ENCODE measurements around the gene AEN.
"Not testable (repeated sequence)": the region's sequence is repeated elsewhere in the genome, so short reads cannot be mapped to it uniquely, and the experiment has no call there.

The AEN gene

GRCh38 chr15:88631464-88632028 lies 10.4 kb downstream of the AEN start:
- no peak for DNase-seq (ENCODE audit: low read depth)

- DNase-seq (ENCODE audit: low read depth) = not testable (repeated sequence)
Observed at GRCh38 chr15:88632797-88633196, 11.7 kb downstream of the AEN start.

DNA sequence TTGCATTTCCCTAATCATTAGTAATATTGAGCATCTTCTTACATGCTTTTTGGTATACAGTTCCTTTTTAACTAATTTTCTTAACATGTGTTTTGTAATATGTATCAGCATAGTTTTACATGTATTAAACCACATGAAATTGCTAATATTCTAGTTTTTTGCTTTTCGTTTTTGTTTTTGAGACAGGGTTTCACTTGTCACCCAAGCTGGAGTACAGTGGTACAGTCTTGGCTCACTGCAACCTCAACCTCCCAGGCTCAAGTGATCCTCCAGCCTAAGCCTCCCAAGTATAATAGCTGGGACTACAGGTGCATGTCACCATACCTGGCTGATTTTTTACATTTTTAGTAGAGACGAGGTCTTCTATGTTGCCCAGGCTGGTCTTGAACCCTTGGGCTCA lies 13.3 kb downstream of the AEN start:
- no peak for DNase-seq (ENCODE audit: low read depth)

DNA sequence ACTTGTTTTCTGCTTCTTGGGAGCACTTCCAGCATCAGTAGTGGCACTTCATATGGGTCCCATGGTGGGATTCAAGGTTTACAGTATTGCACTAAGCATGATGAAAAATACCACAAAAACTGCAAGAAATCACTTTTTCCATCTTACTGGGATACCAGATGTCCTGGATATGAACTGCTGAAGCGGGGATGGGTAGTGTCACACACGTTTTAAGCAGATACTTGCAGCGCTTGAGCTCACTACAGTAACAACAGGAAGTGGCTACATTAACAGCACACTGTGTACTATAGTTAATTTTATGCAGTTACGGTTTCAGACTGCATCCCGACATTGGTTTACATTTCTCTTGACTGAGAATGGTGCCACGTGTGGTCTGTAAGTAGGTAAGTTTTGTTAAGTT lies 14.2 kb downstream of the AEN start:
- DNase-seq (ENCODE audit: low read depth) = no peak

DNA sequence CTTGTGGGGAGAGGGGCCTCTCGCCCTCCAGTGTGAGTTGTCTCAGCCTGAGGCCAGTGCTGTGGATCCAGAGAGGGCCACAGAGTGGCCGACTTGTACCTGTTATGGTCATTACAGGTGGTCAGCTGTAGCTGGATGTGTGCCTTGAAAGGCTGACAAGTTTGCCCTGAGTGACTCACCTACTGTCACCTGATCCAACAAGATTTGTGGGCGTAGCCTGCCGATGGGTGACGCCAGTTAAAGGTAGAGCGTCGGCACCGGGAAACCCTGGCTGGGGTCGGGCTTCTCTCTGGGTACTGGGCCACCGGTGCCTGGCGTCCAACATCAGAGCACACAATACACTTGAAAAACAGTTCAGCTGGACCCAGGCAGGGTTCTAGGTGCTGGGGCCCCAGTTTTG lies 14.9 kb downstream of the AEN start:
- DNase-seq (ENCODE audit: low read depth) = no peak

DNA sequence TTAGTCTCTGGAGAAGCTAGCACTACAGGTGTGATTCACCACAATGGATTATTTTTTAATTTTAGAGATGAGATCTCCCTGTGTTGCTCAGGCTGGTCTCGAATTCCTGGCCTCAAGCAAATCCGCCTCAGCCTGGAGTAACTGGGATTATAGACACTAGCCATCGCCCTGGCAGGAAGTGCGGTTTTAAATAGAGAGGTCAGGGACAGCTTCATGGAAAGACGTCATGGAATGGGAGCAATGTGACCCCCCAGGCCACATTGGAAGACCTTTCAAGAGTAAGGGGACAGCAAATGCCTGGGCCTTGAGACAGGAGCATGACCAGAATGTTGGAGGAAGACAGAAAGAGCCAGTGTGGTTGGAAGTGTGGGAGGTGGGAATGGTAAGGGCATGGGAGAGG lies 15.5 kb downstream of the AEN start:
- DNase-seq (ENCODE audit: low read depth) = no peak

DNA sequence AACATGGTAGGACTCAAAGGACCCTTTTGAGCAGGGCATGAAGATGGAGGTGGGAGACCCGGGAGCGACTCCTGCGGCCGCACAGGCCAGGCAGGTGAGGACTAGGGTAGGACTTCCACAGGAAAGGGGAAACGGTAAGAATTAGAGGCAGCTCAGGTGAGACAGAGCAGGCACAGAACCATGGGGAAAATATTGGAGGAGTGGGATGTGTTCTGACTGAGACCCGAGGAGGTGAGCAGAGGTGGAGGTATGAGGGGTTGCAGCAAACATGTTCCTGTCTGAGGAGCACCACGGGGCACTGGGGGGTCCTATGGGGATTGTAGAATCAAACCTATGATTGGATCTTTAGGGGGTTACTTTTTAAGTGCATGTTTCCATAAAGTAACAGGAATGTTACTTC lies 16.3 kb downstream of the AEN start:
- DNase-seq (ENCODE audit: low read depth) = no peak

DNA sequence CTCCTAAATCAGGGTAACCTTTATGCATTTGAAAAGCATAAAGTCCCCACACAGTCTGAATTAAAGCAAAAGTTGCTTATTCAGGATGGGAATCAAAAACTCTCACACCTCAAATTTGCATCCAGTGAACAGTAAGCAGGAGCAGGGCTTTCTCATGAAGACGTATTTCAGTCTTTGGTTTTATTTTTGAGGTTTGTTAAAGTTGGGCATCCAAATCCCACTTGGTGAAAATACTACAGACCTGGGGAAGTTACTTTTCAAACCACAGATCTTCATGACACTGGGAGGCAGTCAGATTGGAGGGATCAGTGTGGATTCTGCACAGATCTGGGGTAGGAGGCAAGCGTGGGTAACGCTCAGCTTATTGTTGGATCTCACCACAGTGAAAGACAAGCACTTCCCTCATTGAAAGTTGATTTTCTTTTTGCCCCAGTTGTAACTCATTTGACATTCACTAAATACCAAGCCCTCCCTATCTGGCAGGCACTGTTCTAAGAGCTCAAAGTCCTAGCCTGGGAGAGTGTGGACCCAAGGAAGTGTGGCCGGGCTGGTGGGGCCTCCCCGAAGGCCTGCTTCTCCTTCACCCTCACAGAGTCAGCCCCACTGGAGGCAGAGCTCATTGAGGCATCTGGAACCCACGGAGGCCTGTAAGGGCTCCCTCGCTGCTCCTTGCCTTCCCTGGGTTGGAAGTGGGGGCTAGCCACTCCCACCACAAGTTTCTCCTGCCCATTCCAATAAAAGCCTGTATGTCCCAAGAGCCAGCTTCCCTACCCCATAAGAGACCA lies 16.9 kb downstream of the AEN start:
- no peak for DNase-seq (ENCODE audit: low read depth)

GRCh38 chr15:88638626-88639372 lies 17.7 kb downstream of the AEN start, which contains the start of gene ISG20:
TSS of gene ISG20 (plus strand) at chr15:88639016. CDS start at chr15:88639367, 351 bp downstream.
- peak; percentile 89 for DNase-seq (ENCODE audit: low read depth)

GRCh38 chr15:88641959-88642452 lies 20.9 kb downstream of the AEN start:
- no peak for DNase-seq (ENCODE audit: low read depth)

- not testable (repeated sequence) for DNase-seq (ENCODE audit: low read depth)
Observed at GRCh38 chr15:88642514-88642913, 21.4 kb downstream of the AEN start.

DNA sequence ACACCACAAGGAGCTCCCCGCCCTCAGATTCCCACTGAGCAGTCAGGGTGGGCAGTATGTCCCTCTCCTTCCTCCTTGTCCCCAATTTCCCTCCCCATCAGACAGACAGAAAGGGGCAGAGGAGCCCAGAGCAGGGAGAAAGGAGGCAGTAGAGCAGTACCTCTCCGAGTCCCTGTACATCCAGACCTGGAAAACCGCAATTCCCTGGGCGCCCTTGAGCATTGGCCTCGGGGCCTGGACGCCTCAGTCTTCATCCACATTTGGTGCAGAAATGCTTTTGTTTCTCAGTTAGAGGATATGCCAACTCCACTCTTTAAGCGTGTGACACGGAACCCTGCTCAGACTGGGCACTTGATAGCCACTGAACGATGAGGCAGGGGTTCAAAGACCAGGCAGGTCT lies 23.6 kb downstream of the AEN start:
- DNase-seq (ENCODE audit: low read depth) = no peak

DNA sequence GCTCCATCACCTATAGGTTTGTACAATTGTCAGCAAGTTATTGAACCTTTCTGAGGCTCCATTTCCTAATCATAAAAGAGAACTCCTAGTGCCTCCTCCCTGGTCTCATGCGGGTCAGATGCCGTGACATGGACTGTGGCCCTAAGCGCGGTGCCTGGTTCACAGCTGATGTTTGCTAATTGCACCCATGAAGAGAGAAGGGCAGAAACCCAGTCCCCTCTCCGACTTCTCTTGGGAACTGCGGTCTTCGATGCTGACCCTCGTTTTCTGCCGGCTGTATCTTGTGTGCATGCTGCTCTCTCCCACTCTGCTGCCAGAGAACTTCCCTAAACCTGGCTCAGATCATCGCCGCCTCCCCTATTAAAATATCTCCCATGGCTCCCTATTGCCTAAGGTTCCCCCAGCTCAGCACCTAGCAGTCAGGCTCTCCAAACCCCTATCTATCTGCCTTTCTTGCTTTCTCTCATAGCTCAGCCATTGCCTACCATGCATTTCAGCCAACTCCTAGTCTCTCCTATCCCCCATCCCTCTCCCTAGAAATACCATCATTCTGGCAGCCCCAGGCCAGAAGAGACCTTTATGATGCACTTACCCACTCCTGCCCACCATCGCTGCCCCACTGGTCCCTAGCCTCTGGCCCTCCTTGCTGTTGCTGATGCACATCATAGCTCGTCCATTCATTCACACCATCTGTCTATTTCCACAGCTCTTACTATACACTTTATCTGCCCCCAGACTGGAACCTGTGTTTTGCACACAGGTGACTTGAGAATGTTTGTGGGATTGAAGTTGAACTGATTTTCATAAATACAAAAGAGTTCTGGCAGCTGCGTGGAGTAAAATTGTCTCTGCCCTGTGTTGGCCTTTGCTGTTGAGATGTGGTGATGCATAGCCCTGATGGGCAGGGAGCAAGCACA lies 24.3 kb downstream of the AEN start:
- no peak for DNase-seq (ENCODE audit: low read depth)

DNA sequence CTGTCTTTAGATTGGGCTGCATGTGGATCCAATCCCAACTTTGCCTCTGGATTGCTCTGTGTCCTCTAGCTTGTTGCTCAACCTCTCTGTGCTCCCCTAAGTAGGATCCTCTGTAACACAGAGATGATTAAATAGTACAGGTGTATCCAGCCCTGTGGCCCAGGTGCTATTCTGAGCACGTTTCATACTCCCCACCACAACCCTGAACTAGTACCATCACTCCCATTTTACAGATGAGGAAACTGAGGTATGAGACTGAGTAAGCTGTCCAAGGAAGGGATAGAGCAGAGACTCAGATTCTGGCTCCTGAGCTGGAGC lies 24.9 kb downstream of the AEN start:
- no peak for DNase-seq (ENCODE audit: low read depth)

DNA sequence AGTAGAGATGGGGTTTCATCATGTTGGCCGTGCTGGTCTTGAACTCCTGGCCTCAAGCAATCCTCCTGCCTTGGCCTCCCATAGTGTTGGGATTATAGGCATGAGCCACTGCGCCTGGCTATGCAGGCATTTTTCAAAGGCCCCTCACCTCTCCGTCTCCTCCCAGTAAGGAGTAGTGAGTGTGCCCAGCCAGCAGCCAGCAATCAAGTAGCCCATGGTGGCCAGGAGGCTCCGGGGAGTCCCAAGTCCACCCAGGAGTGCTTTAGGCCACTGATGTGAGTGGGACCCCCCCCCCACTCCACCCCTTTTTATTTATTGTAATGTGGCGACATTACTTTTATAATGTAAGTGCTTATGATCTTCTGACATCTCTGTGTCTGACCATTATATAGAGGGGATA lies 25.8 kb downstream of the AEN start:
- no peak for DNase-seq (ENCODE audit: low read depth)

- no peak for DNase-seq (ENCODE audit: low read depth)
Observed at GRCh38 chr15:88647351-88648105, 26.4 kb downstream of the AEN start.

- no peak for DNase-seq (ENCODE audit: low read depth)
Observed at GRCh38 chr15:88648357-88649214, 27.4 kb downstream of the AEN start.

DNA sequence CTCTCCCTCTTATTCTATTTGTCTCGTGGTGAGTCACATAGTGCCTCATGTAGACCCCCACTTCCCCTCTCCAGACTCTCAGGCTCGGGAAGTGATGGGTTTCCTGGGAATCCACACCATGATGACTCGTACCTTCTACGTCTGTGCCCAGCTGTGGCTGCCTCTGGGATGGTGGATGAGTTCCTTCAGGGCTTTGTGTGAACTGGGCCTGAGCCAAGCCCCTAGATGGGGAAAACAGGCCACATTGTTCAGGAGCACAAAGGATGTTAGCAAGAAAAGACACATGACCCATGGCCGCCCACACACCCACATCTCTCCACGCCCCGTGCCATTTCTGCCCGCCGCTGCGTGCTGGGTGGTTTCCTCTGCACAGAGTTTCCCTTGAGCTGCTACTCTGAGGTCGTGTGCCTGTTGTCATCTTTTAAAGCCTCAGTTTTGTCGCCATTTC lies 28.2 kb downstream of the AEN start:
- peak; percentile 78 for DNase-seq (ENCODE audit: low read depth)

- DNase-seq (ENCODE audit: low read depth) = no peak
Observed at GRCh38 chr15:88649753-88650551, 28.8 kb downstream of the AEN start.

All from stimulated activated CD8-positive, alpha-beta memory T cell treated with anti-CD3 and anti-CD28 coated beads, Interleukin-4, amount 100 ng/mL, for 24 hours (primary cell).